AML-193 (cell line): Measurements from ENCODE around the gene TP73.

Source experiments
- DNase-seq, 2 experiments: peaks; one replicate each; lab custom pipeline; 2025; lab: John Stamatoyannopoulos, UW

TP73 gene

DNA sequence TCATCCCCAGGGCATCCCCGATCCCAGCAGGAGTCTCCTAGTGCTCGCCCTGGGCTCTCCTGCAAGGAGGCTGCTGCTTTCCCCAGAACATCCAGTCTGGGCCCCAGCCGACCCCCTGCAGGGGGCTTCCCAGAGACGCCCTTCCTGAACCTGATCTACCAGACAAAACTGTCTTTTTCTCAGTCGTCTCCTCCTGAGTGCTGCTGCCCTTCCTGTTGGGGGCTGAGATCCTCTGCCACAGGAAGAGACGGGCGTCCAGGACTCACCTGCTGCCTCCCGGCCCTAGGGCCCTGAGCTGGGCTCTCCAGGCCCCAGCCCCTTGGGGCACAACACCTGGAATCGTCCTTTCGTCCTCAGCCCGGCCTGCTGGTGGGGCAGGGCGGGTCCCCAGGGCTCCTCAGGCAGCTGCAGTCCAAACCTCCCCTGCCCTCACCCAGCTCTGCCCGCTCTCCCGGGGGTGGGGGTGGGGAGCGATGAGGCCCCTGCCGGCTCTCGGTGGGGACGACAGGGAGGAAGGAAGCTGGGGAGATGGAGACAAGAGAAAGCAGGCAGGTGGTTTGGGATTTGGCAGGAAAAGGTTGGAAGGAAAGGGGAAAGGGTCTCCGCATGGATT lies 36.9 kb downstream of the TP73 start:
- no peak for DNase-seq

DNA sequence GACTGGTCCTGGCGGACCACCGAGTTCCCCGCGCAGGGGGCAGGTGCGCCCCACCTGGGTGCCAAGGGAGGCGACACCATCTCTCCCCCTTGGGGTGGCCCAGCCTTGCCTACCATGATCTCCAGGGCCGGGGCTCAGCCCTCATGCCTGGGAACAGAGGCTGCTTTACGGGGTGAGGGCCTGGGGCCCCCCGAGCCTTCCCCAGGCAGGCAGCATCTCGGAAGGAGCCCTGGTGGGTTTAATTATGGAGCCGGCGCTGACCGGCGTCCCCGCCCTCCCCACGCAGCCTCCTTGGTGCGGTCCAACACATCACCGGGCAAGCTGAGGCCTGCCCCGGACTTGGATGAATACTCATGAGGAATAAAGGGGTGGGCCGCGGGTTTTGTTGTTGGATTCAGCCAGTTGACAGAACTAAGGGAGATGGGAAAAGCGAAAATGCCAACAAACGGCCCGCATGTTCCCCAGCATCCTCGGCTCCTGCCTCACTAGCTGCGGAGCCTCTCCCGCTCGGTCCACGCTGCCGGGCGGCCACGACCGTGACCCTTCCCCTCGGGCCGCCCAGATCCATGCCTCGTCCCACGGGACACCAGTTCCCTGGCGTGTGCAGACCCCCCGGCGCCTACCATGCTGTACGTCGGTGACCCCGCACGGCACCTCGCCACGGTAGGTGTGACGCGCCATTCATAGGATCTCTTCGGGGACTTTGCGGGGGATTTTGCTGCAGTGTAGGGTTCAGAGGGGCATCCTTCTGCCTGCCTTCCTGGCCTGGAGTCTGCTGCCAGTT lies 38.2 kb downstream of the TP73 start:
- DNase-seq: no peak

DNA sequence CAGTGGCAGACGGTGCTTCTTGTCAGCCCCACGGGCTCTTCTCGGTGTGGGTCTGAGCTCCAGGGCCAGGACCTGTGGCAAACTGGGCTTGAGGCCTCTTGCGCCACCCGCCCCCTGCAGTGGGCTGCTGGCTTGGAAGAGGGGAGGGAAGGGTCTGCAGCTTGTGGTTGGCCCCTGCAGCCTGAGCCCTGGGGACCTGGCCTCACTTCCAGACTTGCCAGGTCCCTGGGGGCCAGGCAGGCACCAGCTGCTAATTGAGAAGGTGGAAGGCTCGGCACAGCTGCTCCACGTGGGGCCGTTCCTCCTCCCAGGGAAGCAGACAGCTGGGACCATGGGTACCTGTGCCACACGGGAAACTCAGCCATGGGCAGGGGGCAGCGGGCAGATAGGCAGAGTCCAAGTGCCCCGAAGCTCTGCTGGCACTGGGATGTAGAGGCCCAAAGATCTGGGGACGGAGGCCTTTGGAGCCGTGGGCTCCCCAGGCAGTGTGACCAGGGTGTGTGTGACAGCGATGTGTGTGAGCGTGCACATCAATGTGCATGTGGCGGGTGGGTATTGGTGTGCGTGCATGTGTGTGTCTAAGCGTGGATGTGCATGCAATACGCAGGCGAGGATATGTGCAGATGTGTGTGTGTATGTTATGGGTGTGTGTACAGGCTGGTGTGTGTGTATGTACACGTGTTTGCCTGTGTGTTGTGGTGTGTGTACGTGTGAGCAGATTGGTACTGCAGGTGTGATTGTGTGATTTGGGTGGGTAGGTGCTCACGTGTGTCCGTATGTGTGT lies 39.3 kb downstream of the TP73 start:
- no peak for DNase-seq

DNA sequence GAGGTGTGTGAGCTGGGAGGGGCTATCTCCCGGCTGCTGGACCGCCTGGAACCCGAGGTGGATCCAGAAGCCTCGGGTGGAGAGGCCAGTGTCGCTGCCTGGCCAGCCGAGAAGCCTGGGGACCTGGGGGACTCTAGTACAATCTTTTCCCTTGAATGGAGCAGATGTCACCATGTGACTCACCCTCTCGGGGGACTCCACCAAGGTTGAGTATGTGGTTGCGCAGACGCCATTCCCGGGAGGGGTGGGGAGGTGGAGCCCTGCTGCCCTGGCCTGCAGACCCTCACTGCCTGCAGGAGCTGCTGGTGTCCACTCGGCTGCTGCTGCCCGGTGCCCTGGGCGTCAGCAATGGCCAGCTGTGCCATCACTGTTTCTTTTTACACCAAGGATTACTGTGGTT lies 40.3 kb downstream of the TP73 start:
- no peak for DNase-seq

DNA sequence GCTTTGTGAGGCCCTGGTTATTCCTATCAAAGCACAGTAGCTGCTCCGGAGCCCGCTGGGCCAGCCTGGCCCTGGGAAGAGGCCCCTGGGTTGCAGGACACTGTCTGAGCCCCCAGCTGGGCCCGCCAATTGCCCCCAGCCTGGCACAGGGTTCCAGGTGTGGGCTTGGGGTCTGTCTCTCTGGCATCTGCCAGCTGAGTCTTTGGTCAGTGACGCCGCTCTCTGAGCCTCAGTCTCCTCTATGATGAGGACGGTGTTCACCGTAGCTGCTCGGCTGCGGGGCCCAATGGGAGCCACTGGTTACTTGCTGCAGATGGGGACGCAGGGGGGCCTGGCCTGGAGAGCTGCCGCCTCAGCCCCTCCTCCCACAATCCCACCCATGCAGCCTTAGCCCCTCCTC lies 41.0 kb downstream of the TP73 start:
- no peak for DNase-seq

DNA sequence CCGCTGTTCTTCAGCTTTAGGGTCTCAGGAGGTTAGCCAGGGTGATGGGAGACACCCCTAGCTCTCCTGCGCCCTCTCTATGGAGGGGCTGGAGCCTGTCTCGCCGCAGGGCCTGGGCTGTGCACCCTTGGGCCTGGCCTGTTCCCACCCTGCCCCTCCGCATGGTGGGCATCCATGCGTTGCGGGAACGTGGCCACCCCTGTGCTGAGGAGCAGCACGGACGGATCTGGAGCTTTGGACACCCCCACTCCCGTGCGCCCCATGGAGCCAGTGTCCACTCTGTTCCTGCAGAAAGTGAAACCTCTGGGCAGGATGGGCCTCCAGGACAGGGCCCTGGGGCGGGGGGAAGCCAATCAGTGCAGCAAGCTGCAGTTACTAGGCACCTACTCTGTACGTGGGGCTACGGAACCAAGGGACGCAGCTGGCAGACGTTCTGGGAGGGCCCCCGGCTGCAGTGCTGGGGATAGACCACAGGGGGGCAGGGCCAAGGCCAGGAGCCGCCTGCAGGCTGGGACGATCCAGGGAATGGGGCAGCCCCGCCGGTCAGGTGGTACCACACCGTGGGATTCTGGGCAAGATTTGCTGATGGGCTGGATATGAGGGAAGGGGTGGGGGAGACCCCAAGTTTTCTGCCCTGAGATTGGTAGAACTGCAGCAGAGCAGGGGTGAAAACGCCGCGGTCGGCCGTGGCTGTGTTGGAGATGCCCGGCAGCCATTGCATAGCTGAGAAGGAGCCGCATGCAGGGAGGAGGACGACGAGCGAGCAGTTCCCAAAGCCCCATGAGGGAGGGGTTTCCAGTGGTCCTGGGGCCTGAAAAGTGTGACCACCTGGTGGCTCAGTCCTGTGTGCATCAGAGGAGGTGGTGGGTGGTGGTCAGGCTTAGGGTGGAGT lies 43.3 kb downstream of the TP73 start:
- DNase-seq: no peak

DNA sequence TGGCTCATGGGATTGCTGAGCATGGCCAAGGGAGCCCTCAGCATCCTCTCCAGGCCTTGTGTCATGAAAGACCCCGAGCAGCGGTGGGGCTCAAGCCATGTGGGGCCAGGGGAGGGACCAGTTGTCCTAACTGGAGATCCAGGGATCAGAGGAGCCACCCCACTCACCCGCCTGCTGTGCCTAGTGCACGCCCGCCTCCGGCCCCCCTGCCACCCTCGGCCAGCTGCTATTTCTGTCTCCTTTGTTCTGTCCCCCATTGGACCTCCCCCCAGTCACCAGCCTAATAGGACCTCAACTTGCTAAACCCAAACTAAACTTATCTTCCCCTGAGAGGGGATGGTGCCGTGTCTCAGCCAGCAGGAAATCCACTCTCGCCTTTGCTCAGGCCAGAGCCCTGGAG lies 44.4 kb downstream of the TP73 start:
- DNase-seq: no peak

DNA sequence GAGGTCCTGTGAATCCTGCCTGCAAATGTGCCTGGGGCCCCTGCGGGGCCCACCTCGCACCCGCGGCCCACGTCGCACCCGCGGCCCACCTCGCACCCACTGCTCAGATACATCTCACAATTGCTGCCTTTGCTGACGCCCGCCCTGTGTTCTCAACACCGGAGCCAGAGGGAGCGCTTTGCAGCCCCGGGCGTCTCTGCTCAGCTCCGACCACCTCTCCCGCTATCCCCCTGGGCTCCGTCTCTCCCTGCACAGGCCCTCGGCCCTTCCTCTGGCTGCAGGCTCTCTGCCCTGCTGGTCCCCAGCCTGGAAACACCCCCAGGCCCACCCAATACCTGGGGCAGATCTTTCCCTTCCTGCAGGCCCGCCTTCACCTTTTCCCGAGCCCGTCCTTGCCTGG lies 44.8 kb downstream of the TP73 start:
- no peak for DNase-seq

DNA sequence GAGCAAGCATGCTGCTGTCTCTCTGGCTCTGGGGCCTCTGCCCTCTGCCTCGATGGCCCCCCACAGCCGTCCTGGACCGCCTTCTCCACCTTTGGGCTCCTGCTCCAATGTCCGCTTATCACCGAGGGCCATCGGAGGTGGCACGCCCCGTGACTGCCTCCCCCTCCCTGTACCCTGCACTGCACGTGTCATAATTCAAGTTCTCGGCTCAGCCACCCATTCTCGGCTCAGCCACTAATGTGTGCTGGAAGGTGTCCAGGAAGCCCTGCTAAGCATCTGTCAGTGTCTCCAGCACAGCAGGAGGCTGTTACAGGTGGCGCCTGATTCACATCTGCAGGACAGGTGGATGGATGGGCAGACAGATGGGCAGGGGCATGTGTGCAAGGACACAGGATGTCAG lies 45.5 kb downstream of the TP73 start:
- DNase-seq: no peak

DNA sequence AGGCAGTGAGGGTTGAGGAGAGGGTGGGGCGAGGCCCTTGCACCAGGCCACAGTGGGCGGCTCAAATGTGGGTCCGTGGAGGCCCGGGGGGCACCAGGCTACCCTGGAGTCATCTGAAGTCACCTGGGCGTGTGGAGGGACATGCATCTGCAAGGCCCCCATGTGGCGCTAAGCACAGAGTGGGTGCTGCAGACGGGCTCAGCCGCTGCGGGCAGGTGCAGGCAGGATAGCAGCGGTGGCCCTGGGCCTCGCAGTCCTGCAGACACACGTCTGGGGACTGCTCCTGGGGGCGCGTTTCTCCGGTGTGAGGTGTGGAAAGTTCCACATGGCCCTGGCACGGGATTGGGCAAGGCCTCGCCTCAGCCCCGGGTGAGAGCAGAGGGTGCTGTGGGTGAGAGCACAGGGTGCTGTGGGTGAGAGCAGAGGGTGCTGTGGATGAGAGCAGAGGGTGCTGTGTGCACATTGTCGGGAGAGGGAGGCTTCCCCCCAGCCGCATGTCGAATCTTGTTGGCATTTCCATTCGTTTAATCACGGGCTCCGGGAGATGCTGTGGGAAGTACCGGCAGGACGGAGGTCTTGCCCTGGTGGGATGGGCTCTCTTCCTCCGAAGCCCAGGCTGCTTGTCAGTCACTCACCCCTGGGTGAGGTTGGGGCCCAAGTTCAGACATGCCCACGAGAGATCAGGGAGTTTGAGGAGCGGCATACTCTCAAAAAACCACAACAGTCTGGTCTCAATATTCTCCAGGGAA lies 46.5 kb downstream of the TP73 start:
- DNase-seq: no peak

DNA sequence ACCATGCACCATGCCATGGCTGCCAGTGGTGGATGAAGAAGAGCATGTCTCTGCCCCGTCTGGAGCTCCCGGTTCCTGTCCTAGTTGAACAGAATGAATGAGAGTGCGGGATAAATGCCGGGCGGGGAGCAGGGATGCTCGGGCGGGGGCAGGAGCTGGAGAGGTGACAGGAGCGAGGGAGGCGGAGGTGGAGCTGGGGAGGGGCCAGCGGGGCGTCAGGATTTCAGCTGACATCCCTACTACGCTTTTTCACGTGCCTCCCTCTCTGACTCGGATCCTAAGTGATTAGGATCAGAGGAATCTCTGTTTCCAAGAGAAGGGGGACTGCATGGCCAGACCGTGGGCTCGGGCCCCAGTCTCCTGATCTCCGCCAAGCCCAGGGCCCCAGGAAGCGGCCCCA lies 47.3 kb downstream of the TP73 start:
- no peak for DNase-seq

DNA sequence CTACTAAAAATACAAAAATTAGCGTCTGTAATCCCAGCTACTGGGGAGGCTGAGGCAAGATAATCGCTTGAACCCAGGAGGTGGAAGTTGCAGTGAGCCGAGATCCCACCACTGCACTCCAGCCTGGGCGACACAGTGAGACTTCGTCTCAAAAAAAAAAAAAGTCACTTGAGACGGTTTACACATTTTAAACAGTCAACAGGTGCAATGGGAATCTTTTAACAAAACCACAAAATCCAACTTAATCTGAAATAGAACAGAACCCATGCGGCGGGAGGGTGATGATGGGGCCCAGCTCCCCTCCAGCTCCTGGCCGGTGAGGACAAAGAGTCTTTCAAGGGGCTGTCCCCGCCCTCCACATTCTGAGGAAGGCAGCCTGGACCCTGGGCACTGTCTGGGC lies 48.3 kb downstream of the TP73 start:
- no peak for DNase-seq

DNA sequence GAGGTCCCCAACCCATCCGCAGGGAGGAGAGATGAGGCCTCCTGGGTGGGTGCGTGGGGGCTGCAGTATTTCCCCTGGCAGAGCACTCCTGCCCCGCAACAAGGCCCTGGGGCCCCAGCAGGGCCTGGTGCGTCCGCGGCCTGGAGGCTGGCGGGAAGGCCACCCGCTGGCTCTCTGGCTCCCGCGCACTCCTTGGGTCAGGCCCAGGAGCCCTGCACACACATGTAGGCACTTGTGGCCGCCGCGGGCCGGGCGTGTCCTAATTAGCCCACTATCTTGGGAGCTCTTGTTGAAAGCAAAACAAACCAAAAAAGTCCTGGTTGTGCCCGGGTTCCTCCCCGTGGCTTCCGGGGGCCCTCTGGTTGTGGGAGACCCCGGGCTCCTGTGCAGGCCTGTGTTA lies 50.2 kb downstream of the TP73 start:
- no peak for DNase-seq

DNA sequence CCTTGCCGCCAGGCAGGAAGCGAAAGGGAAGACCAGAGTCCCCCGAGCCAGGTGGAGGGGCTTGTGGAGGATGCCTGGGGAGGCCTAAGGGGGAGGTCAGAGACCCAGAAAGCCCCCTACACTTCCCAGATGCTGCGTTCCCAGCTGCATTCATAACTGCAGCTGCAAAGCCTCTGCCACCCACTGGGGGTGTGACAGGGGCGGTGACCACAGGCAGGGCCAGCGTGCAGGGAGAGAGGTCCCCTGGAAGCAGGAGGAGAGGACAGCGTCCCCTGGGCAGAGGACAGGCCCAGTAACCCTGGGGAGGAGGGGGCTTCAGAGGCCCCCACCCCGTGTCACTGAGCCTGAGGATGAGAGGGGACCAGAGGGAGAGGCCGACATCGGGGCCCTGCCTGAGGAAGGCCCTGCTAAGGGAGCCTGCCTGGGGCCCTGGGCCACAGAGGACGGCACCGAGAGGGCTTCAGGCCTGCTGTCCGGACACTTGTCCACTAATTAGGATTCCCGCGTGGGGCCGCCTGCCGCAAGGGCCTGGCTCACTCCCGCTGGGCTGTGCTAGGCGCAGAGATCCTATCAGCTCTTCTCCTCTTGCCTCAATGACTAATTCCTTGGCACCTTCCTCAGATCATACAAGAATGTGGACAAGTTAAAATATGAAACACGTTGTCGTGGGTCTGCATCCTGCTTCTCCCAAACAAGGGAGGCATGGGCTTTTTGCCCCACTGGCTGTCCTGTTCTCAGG lies 50.8 kb downstream of the TP73 start:
- no peak for DNase-seq

DNA sequence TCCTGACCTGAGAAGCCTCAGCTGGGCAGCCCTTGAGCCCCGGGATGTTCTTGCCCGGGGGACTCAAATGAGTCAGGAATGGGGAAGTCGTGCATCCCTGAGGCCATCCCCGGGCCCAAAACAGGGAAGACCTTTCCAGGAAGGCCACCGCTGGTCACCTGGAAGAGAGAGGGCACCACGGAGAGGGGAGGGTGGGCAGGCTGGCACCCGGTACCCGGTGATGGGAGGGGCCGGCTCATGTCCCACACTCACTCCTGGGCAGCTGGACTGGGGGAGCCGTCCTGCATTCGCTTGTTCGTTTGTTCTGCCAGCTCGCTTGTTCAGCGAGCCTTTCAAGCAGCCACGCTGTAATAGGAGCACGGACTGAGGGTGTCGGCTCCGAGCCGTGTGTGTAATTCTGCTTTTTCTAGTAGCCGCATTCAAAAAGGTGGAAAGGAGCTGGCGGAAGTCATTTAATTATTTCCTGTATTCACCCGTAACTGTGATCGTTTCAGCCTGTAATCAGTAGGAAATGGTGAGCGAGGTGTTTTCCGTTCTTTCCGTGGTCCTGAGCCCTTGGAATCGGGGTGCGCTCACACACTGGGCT lies 51.6 kb downstream of the TP73 start:
- DNase-seq: no peak

DNA sequence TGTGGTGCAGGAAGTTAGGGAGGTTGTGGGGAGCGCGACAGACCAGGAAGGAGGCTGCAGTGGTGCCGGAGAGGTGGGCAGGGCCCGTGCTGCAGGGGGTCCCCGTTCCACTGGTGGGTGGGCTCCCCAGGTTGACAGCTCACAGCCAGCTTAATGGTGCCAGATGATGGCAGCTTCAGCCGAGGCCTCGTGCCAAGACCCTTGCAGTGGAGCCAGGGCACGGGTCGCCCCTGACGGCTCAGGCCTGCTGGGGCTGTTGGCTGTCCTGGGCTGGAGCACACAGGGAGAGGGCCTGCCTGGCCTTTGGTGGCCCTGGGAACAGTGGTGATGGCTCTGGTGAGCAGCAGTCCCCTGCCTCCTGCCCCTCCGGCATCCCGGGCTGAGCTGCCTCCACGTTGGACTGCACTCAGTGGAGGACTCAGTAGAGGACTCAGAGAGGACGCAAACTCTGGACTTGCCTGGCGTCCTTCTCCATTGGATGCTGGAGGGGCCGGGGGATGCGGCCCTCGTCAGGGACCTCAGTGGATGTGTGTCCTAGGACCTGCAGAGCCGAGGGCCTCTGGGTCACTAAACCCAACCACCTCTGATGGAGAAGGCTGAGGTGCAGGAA lies 53.1 kb downstream of the TP73 start:
- DNase-seq: no peak

DNA sequence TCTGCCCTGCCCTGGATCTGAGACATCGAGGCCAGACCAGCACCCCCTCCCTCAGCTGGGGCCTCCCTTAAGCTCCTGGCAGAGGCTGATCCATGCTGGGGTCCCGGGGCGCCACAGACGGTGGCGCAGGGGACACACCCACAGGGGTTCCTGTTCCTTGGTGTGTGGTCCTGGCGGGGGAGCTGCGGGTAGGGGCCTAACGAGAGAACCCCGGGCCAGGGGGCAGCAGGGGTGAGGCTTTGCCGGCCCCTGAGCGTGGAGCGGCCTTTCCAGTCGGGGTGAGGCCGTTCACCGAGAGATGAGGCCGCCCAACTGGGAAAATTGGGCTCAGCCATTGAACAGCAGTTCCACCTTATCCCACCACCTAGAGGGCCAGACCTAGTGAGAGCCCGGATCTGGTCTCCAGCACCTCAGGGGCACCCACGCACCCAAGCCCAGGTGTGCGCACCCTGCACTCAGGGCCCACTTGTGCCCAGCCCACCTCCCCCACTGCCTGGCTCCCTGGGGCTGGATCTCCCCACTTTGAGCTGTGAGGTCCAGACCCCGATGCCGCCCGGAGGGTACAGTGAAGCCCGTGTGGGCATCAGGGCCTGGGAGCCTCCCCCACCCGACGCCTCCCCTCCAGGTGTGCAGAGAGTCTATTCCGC lies 54.5 kb downstream of the TP73 start:
- DNase-seq: no peak

DNA sequence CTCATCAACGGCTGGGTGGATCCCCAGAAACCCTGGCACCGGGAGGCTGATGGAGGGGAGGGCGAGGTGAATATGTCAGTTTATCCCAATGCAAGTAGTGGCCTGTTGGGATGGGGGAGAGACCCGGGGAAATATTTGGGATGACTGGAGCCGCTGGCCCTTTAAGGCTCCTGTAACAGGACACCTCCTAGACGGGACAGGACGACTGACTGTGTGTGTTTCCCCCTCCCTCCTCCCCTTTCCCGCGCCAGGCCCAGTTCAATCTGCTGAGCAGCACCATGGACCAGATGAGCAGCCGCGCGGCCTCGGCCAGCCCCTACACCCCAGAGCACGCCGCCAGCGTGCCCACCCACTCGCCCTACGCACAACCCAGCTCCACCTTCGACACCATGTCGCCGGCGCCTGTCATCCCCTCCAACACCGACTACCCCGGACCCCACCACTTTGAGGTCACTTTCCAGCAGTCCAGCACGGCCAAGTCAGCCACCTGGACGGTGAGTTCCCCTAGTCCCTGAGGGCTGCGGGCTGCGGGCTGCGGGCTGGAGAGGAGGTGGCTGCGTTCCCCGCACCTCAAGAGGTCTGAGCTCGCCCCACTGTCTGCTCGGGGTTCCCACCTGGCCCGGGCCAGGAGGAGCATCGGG lies 55.1 kb downstream of the TP73 start:
- DNase-seq: no peak

DNA sequence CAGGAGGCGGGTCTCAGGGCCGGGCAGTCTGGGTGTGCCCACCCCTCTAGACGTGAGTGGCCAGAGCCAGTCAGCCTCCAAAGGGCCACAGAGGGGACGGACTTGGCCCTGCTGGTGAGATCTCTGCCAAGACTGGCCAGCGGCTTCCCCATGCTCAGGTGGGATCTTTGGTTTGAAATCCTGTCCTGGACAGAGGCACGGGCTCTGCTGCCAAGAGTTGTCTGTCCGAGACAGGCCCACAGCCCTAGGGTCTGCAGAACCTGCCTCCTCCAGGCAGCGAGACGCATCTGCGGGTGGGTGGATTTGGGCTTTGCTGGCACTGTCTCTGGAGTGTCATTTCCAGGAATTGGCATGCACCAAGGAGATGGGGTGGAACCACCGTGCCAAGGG lies 55.6 kb downstream of the TP73 start:
- no peak for DNase-seq
